ENCODE measurements around the gene CADPS2.

The CADPS2 gene

GRCh38 chr7:122521767-122522166 is 364.5 kb downstream of the CADPS2 start:
- Histone ChIP-seq H3F3A (ENCODE audit: low read depth) (no peaks in the 10 kb centered on the region), H3K4me3 (ENCODE audit: low read length, poor library complexity, severe bottlenecking) (no peak overlapping the region), H3K4me2 (ENCODE audit: low read depth, low read length, poor library complexity, severe bottlenecking) (no peak overlapping the region), H3K9me2 (replicated peaks; ENCODE audit: low read depth, low read length) (no peaks in the 10 kb centered on the region), H2AFZ (ENCODE audit: low read length) (no peak overlapping the region), H4K20me1 (ENCODE audit: insufficient read depth, low read length, poor library complexity, severe bottlenecking) (no peaks in the 10 kb centered on the region), H3K9me3 (ENCODE audit: insufficient read depth, low read depth, low read length) (no peaks in the 10 kb centered on the region), H3K27me3 (ENCODE audit: insufficient read depth, low read length, poor library complexity, severe bottlenecking) (no peaks in the 10 kb centered on the region), H3K36me3 (ENCODE audit: insufficient read depth, low read length) (no peaks in the 10 kb centered on the region), H3K4me1 (ENCODE audit: insufficient read depth, low read length, poor library complexity, severe bottlenecking) (no peaks in the 10 kb centered on the region), H3K79me2 (ENCODE audit: insufficient read depth, low read length) (no peaks in the 10 kb centered on the region), H3K9ac (ENCODE audit: low read depth, low read length, poor library complexity, severe bottlenecking) (no peak overlapping the region)
- TF ChIP-seq EZH2phosphoT487 (IDR thresholded peaks at IDR 0.05; ENCODE audit: borderline replicate concordance) (no peak), CTCF (conservative IDR thresholded peaks at IDR 0.05; ENCODE audit: low read length) (no peak)

DNA sequence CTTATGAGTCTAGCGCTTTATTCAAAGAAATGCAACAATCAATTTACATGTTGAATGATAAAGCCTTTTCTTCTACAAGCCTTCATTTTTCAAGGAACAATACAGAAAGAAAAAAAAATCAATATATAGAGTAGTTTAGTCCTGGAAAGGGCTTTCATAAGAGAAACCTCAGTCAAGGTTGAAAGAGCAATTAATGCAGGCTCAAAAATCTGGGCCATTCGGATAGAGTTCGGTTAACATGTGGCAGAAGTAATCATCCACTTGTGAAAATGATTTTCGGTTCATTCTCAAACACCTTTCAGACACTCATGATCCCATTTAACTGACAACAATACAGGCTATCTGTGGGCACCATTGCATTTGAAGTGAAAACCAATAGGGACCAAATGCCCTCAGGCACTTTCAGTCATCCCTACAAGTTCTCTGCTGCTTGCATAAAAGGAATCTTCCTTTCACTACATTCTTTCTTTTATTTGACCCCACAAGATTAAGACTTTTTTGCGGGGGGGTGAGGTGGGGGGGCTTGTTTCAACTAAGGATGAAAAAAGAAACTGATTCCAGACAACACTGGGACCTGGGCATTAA is 365.2 kb downstream of the CADPS2 start:
- H3K79me2 ChIP-seq (ENCODE audit: insufficient read depth, low read length), result no peaks in the 10 kb centered on the region

GRCh38 chr7:122518488-122518887 is 367.8 kb downstream of the CADPS2 start:
- H3K4me1 ChIP-seq (ENCODE audit: insufficient read depth, low read length, poor library complexity, severe bottlenecking), result no peaks in the 10 kb centered on the region
- no peaks in the 10 kb centered on the region for H3K9me2 ChIP-seq (replicated peaks; ENCODE audit: low read depth, low read length)

More for the DNA sequence above, 365.2 kb downstream of the CADPS2 start:
- H3K36me3 ChIP-seq (ENCODE audit: insufficient read depth, low read length), result no peaks in the 10 kb centered on the region
- H3K4me1 ChIP-seq (ENCODE audit: insufficient read depth, low read length, poor library complexity, severe bottlenecking), result no peaks in the 10 kb centered on the region
- no peaks in the 10 kb centered on the region for H3F3A ChIP-seq (ENCODE audit: low read depth)
- H3K9me3 ChIP-seq (ENCODE audit: insufficient read depth, low read depth, low read length), result no peaks in the 10 kb centered on the region
- H3K27me3 ChIP-seq (ENCODE audit: insufficient read depth, low read length, poor library complexity, severe bottlenecking), result no peaks in the 10 kb centered on the region
- no peak overlapping the region for H3K4me2 ChIP-seq (ENCODE audit: low read depth, low read length, poor library complexity, severe bottlenecking)
- no peak overlapping the region for H3K9ac ChIP-seq (ENCODE audit: low read depth, low read length, poor library complexity, severe bottlenecking)
- no peak overlapping the region for H2AFZ ChIP-seq (ENCODE audit: low read length)
- H3K4me3 ChIP-seq (ENCODE audit: low read length, poor library complexity, severe bottlenecking), result no peak overlapping the region
- no peaks in the 10 kb centered on the region for H4K20me1 ChIP-seq (ENCODE audit: insufficient read depth, low read length, poor library complexity, severe bottlenecking)
- no peaks in the 10 kb centered on the region for H3K9me2 ChIP-seq (replicated peaks; ENCODE audit: low read depth, low read length)
- TF ChIP-seq CTCF (conservative IDR thresholded peaks at IDR 0.05; ENCODE audit: low read length), result no peak
- no peak for TF ChIP-seq EZH2phosphoT487 (IDR thresholded peaks at IDR 0.05; ENCODE audit: borderline replicate concordance)

More at GRCh38 chr7:122518488-122518887, 367.8 kb downstream of the CADPS2 start:
- H3K9ac ChIP-seq (ENCODE audit: low read depth, low read length, poor library complexity, severe bottlenecking), result no peak overlapping the region
- H3F3A ChIP-seq (ENCODE audit: low read depth), result no peaks in the 10 kb centered on the region
- H4K20me1 ChIP-seq (ENCODE audit: insufficient read depth, low read length, poor library complexity, severe bottlenecking), result no peaks in the 10 kb centered on the region
- H3K36me3 ChIP-seq (ENCODE audit: insufficient read depth, low read length), result no peaks in the 10 kb centered on the region
- TF ChIP-seq CTCF (conservative IDR thresholded peaks at IDR 0.05; ENCODE audit: low read length), result no peak
- TF ChIP-seq EZH2phosphoT487 (IDR thresholded peaks at IDR 0.05; ENCODE audit: borderline replicate concordance), result no peak
- H3K27me3 ChIP-seq (ENCODE audit: insufficient read depth, low read length, poor library complexity, severe bottlenecking), result no peaks in the 10 kb centered on the region
- H3K79me2 ChIP-seq (ENCODE audit: insufficient read depth, low read length), result no peaks in the 10 kb centered on the region
- H3K9me3 ChIP-seq (ENCODE audit: insufficient read depth, low read depth, low read length), result no peaks in the 10 kb centered on the region
- no peak overlapping the region for H3K4me3 ChIP-seq (ENCODE audit: low read length, poor library complexity, severe bottlenecking)
- H2AFZ ChIP-seq (ENCODE audit: low read length), result no peak overlapping the region
- H3K4me2 ChIP-seq (ENCODE audit: low read depth, low read length, poor library complexity, severe bottlenecking), result no peak overlapping the region

Measured in Loucy (cell line).